ENCODE measurements around the gene SRSF11.

The SRSF11 gene

DNA sequence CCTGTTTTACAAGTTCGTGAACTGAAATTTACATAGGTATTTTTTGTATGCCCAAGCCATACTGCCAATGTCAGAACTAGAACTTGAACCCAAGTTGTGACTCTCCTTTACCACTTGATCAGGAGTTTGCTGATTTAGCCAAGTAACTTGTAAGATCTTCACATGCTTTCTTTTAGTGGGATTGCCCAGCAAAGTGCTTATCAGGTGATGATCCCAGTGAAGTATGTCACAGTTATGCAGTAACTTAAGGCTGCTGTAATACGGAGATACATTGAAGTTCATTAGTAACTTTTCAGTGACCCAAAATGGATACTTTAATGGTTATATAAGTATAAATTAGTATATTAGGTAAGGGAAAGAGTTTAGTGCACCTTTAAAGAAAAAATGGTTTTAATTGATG lies 3.8 kb downstream of the SRSF11 start:
- FAIRE-seq: no peak

DNA sequence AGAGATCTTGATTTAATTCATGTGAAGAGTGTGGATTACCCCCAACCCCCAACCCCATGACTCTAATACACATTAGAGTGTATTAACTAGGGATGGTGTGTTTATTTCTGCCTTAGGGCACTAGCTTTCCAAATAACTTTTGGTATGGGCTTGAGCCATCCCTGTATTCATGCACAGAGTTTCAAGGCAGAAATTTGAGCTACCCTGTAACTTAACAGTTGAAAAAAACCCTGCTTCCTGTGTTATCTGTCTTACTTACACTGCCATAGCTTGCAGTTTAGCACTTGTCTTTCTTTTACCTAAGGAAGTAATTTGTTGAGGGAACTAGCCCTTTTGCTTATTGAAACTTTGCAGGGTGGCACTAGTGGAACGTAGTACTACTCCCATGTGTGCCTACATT lies 6.3 kb downstream of the SRSF11 start:
- FAIRE-seq: no peak

DNA sequence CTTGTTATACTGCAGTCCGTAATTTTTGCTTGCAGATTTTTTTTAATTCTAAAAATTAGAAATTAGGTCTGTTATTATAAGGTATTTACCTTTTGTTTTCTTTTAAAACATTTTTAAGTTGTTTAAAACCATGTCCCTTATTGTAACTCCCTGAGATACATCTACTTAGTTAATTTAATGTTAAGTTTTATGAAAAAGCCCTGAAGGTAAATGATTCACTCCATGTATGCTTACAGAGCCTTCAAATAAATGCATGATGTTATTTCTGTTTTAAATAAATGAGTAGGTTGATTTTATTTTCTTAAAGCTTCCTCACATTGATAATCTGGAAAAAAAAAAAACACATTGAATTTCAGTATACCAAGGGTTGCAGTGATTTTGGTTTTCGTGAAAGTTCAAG lies 7.5 kb downstream of the SRSF11 start:
- FAIRE-seq: no peak

DNA sequence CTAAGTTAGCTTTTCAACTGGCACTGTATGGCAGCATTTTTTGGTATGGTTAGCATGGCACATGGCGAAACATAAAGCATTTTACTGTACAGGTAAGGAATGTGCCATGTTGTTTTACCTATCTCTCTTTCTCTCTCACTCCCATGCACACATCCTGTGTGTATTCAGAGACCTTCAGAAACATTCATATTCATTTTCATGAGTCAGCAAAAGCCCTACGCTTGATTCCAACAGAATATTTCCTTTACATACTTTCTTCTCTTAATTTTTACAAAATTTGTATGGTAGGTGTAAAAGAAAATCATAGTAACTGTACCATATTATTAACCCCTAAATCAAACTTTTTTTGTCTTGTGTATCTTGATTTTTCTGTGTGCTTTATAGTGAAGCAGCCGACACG lies 10.3 kb downstream of the SRSF11 start:
- no peak for FAIRE-seq

DNA sequence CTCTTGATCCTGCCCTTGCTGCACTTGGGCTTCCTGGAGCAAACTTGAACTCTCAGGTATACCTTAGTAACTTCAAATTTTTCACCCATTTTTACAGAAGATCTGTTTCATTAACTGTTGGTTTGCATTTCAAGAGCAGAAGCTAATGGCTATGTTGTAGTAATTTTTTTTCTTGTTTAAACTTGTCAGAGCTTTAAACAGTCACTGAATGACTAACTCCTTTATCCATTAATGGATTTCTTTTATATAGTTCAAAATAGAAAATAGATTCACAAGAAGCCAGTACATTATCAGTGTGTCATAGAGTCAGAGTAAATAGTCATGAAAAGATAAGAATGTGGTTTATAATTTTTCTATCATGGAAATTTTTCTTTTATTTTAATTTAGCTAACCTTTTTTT lies 13.6 kb downstream of the SRSF11 start:
- peak; percentile 15 for FAIRE-seq

DNA sequence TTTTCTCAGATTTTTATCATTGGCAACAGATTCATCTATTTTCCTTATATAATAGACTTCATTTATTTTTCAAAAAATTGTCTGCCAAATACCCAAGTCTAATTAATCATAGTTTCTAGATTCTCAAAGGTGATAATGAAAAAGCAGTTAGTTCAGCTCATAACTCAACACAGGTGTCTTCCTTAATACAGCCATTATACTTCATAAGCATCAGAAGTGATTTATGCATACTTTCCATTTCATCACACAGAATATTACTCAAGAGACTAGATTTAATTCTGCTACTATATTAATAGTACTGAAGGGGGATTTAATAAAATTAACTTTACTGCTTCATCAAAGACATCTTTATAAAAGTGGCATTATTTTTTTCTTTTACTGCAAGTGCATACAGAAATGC lies 18.8 kb downstream of the SRSF11 start:
- FAIRE-seq: no peak

DNA sequence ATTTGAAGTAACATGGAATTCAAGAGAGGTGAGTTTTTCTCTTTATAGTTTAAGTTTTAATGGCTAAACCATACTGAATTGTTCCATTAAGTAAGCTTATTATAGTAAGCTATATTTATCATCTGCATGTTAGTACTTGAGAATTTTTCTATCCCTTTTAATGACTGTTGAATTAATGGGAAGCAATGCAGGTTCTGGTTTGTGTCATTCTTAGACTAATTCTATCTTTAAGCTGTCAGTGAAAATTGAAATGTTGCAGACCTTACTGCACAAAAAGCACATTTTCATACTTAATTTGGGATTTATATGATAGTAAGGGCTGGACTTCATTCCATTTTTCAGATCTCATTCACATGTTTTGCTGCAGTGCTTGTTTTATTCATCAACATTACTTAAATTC lies 25.9 kb downstream of the SRSF11 start:
- no peak for FAIRE-seq

DNA sequence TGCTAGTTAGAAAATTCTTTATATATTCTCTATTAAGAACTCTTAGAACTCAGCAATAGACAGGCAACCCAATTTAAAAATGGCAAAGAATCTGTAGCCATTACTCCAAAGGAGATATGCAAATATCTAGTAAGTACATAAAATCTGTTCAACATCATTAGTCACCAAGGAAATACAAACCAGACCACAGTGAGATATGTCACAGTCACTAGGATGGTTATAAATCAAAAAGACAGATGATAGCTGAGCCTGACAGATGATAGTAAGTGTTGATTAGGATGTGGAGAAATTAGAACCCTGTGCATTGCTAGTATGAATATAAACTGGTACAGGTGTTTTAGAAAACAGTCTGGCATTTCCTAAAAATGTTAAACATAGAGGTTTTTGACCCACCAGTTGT lies 26.6 kb downstream of the SRSF11 start:
- no peak for FAIRE-seq

DNA sequence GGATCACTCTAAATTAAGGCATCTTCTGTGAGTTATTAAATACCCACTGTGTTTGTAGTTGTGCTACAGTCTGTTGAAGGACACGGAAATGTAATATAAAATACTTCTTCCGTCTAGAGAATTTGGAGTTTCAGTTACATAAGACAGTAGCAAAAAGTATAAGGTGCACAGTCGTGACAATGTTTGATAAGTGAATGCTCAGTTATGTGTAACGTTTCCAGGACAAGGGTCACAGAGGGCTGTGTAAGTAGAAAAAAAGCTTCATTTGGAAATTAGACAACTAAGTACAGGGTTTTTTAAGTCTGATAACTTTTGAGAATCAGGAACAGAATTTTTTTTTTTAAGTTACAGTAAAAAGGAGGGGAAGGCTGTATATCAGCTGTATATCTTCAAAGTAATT lies 27.5 kb downstream of the SRSF11 start:
- FAIRE-seq: no peak

DNA sequence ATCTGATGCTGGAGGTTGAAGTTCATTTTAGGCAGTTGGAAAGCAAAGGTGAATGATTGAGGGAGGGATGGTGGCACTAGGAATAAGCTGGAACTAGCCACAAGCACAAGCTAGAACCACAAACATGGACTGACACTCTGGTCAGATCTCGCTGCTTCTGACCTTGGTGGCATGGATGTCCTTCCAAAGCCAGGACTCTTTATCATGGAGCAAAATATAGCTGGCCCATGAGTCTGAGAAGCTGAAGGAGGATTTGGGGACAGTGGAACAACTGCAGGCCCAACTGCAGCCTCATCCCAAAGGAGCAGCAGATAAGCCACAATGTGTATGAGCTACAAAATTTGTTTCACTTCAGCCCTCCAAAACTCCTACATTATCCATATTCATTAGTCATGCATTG lies 35.5 kb downstream of the SRSF11 start:
- FAIRE-seq: no peak

DNA sequence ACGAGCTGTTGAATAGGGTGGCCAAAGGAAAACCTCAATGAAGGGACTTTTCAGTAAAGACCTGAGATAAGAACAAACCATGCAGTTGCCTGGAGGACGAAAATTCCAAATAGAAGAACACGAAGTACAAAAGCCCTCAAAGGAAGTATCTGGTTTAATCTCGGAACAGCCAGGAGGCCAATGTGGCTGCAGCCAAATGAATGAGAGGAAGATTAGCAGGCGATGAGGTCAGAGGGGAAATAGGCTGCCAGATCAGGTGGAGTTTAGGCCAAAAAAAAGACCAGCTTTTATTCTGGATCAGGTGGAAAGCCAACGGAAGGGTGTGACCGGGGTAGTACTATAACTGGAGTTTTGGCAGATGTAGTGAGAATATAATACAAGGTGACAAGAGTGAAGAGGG lies 43.7 kb downstream of the SRSF11 start:
- FAIRE-seq: no peak

DNA sequence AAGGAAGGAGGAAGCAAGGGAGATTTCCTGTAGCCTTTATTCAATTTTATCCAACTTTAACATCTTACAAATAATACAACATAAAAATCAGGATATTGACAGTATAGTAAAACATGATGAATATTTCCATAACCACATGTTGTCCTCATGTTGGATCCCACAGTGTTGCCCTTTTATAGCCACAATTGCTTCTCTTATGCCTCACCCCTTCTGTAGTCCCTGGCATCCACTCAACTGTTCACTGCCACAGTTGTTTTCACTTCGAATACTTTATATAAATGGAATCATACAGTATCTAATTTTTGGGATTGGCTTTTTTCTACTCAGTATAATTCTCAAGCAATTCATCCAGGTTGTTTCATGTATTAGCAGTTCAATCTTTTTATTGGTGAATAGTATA lies 44.8 kb downstream of the SRSF11 start:
- no peak for FAIRE-seq

DNA sequence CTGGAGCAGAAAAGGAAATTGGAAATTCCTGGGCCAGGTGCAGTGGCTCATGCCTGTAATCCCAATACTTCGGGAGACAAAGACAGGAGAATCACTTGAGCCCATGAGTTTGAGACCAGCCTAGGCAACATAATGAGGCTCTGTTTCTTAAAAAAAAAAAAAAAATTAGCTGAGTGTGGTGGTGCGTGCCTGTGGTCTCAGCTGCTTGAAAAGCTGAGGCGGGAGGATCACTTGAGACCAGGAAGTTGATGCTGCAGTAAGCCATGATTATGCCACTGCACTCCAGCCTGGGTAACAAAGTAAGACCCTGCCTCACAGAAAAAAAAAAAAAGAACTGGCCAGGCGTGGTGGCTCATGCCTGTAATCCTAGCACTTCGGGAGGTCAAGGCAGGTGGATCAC lies 56.7 kb downstream of the SRSF11 start:
- FAIRE-seq: no peak

DNA sequence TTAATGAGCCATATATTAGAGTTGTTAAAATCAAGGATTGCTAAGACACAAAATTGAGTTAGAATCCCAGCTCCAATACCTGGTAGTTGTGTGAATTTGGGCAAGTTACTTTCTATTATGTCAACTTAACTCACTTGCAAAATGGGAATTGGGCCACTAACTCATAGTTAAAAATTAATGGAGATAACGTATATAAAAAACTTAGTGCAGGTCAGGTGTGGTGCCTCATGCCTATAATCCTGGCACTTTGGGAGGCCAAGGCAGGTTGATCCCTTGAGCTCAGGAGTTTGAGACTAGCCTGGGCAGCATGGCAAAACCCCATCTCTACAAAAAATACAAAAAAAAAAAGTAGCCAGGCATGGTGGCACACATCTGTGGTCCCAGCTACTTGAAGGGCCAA lies 57.5 kb downstream of the SRSF11 start:
- no peak for FAIRE-seq

DNA sequence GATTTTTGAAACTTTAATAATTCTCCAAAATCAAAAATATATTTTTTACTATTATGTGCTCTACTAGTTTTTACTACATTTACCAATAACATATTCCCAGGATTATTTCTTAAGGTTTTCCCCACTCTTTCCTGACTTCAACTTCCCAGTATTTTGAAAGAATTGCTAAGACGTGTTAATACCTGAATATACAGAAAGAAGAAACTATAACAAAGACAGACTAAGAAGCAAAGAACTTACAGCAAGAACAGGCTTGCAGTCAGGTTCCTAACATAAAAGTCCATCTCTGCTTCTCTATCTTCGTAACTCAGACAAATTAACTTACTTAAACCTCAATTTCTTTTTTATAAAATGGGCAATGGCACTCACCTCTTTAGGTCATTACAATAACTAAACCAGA lies 63.2 kb downstream of the SRSF11 start:
- no peak for FAIRE-seq

DNA sequence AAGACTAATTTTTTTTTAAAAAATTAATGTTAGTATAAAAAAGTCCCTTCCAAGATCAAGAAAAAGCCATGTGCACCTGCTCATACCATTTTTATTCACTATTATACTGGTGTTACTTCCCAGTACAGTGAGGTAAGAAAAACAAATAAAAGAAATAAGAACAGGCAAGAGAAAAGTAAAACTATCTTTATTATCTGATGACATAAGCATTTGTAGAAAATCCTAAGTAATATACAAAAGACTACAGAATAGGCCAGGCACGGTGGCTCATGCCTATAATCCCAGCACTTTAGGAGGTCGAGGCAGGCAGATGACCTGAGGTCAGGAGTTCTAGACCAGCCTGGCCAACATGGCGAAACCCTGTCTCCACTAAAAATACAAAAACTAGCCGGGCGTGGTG lies 65.3 kb downstream of the SRSF11 start:
- no peak for FAIRE-seq

DNA sequence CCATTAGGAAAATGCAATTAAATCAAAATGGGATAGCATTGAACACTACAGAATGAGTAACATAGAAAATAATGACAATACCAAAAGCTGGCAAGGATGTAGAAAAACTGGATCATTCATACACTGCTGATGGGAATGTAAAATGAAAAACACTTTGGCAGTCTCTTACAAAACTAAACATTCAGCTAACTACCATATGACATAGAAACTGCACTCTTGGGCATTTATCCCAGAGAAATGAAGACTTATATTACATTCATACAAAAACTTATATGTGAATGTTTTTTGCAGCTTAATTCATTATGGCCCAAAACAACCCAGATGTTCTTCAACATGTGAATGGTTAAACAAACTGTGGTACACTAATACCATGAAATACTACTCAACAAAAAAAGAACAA lies 67.0 kb downstream of the SRSF11 start:
- FAIRE-seq: no peak

DNA sequence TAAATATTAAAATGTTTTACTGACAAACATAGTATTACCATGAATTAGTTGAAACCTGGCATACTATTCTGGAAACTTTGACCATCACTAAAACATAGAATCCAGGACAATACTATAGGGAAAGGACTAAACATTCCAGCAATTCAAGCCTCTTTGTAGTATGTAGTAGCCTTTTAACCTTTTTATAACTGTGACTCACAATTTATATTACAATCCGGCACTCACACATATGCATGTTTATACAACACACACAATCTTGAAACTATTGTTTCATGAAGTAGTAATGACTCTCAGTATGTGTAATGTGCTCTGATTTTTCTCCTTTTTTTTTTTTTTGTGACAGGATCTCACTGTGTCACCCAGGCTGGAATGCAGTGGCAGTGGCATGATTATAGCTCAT lies 69.0 kb downstream of the SRSF11 start:
- no peak for FAIRE-seq

DNA sequence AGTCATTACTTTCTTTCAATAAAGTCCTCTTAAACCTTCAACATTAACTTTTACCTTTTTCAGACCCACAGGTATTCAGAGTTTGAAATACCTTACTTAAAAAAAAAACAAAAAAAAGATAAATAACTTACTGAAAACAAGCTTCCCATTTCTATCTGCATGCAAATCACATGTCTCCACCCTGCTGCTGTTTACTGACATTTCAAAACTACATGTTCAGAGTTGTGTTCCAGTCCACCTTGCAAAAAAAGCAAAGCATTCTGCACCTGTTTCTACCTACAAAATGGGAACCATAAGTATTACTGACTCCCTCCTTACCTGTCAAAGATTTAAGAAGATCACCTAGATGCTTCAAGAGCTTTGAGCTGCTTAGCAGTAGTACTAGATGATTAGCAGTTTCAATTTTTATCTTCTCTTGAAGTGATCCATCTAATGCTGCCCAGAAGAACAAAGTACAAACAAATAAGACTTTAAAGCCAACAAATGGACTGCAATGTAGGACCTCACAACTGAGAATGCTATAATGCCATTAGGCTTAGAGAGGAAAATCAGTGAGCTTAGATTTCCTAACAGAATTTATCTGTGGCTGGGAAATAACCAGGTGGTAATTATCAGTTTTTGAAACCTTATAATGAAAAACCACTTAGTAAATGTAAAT lies 72.1 kb downstream of the SRSF11 start:
- no peak for FAIRE-seq

DNA sequence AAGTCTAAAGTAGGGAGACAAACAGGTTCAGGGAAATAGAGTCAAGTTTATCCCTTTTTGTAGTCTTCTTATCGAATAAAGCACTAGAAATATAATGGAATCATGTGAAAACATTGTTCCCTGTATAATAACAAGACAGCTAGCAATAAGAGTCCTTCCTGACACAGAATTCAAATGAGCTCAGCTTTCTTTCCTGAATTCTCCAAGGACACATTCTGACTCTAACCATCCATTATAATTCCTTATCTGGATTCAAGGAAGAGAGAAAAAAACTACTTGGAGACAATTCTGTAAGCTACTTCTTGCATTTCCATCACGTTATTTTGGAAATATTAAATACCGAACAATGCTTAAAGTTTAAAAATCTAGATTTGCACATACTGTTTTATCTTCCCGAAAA lies 74.6 kb downstream of the SRSF11 start:
- no peak for FAIRE-seq

DNA sequence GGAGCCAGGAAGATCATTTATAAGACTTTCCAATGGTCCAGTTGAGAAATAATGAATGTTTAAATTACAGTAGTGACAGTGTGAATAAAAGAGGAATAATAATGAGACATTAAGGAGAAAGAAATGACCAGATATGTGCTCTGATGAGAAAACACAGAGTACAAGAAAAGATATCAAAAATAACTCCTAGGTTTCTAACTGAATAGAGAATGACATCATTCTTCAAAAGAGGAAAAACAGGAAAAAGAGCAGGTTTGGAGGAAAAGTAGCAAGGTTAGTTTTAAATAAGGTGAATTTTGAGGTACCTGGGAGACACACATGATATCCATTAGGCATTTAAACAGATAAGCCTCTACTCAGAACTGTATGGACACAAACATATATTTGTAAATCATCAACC lies 78.3 kb downstream of the SRSF11 start:
- no peak for FAIRE-seq
